Measurements from ENCODE around the gene CAPN5. TPM values are rescaled to one million over a fixed set of nuclear protein-coding genes. Genes with fewer than 3 reads are reported as not detected.

The CAPN5 gene
- total and polyA plus RNA-seq, 2 of the 8 experiments (the other 6 are each of a cell fraction or from before 2014, with no cell fraction given), result 21.5 to 22.4 TPM

- TF ChIP-seq, protein P1, sequence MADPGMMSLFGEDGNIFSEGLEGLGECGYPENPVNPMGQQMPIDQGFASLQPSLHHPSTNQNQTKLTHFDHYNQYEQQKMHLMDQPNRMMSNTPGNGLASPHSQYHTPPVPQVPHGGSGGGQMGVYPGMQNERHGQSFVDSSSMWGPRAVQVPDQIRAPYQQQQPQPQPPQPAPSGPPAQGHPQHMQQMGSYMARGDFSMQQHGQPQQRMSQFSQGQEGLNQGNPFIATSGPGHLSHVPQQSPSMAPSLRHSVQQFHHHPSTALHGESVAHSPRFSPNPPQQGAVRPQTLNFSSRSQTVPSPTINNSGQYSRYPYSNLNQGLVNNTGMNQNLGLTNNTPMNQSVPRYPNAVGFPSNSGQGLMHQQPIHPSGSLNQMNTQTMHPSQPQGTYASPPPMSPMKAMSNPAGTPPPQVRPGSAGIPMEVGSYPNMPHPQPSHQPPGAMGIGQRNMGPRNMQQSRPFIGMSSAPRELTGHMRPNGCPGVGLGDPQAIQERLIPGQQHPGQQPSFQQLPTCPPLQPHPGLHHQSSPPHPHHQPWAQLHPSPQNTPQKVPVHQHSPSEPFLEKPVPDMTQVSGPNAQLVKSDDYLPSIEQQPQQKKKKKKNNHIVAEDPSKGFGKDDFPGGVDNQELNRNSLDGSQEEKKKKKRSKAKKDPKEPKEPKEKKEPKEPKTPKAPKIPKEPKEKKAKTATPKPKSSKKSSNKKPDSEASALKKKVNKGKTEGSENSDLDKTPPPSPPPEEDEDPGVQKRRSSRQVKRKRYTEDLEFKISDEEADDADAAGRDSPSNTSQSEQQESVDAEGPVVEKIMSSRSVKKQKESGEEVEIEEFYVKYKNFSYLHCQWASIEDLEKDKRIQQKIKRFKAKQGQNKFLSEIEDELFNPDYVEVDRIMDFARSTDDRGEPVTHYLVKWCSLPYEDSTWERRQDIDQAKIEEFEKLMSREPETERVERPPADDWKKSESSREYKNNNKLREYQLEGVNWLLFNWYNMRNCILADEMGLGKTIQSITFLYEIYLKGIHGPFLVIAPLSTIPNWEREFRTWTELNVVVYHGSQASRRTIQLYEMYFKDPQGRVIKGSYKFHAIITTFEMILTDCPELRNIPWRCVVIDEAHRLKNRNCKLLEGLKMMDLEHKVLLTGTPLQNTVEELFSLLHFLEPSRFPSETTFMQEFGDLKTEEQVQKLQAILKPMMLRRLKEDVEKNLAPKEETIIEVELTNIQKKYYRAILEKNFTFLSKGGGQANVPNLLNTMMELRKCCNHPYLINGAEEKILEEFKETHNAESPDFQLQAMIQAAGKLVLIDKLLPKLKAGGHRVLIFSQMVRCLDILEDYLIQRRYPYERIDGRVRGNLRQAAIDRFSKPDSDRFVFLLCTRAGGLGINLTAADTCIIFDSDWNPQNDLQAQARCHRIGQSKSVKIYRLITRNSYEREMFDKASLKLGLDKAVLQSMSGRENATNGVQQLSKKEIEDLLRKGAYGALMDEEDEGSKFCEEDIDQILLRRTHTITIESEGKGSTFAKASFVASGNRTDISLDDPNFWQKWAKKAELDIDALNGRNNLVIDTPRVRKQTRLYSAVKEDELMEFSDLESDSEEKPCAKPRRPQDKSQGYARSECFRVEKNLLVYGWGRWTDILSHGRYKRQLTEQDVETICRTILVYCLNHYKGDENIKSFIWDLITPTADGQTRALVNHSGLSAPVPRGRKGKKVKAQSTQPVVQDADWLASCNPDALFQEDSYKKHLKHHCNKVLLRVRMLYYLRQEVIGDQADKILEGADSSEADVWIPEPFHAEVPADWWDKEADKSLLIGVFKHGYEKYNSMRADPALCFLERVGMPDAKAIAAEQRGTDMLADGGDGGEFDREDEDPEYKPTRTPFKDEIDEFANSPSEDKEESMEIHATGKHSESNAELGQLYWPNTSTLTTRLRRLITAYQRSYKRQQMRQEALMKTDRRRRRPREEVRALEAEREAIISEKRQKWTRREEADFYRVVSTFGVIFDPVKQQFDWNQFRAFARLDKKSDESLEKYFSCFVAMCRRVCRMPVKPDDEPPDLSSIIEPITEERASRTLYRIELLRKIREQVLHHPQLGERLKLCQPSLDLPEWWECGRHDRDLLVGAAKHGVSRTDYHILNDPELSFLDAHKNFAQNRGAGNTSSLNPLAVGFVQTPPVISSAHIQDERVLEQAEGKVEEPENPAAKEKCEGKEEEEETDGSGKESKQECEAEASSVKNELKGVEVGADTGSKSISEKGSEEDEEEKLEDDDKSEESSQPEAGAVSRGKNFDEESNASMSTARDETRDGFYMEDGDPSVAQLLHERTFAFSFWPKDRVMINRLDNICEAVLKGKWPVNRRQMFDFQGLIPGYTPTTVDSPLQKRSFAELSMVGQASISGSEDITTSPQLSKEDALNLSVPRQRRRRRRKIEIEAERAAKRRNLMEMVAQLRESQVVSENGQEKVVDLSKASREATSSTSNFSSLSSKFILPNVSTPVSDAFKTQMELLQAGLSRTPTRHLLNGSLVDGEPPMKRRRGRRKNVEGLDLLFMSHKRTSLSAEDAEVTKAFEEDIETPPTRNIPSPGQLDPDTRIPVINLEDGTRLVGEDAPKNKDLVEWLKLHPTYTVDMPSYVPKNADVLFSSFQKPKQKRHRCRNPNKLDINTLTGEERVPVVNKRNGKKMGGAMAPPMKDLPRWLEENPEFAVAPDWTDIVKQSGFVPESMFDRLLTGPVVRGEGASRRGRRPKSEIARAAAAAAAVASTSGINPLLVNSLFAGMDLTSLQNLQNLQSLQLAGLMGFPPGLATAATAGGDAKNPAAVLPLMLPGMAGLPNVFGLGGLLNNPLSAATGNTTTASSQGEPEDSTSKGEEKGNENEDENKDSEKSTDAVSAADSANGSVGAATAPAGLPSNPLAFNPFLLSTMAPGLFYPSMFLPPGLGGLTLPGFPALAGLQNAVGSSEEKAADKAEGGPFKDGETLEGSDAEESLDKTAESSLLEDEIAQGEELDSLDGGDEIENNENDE (IDR thresholded peaks at IDR 0.05; ENCODE audit: insufficient replicate concordance, low read length), result no peak
- TF ChIP-seq JUND (IDR thresholded peaks at IDR 0.05; ENCODE audit: low read length) (no peak), SP2 (IDR thresholded peaks at IDR 0.05; ENCODE audit: low read length) (no peak), POLR2A (IDR thresholded peaks at IDR 0.05; ENCODE audit: control extremely low read depth in 1 of 2, low read depth in 2 of 2, low read length in 2 of 2) (no peak), TAF7 (optimal IDR thresholded peaks at IDR 0.05; ENCODE audit: borderline replicate concordance, low read depth, low read length) (no peak)
Measured at GRCh38 chr11:77038029-77038824, 28.5 kb upstream of the CAPN5 start (continued).
